GM19035 (cell line): ENCODE results near the gene CD52.
A peak's percentile ranks its signal among the peaks of the same experiment; 100 is the strongest.

Experiments used
- ATAC-seq: cut with Tn5 transposase; IDR thresholded peaks from one replicate; pipeline ENCODE4 v1.9.1; 2021; ENCODE audit not compliant: unreplicated experiment

CD52 gene

GRCh38 chr1:26352338-26352679, 34.6 kb downstream of the CD52 start:
- no peak for ATAC-seq

DNA sequence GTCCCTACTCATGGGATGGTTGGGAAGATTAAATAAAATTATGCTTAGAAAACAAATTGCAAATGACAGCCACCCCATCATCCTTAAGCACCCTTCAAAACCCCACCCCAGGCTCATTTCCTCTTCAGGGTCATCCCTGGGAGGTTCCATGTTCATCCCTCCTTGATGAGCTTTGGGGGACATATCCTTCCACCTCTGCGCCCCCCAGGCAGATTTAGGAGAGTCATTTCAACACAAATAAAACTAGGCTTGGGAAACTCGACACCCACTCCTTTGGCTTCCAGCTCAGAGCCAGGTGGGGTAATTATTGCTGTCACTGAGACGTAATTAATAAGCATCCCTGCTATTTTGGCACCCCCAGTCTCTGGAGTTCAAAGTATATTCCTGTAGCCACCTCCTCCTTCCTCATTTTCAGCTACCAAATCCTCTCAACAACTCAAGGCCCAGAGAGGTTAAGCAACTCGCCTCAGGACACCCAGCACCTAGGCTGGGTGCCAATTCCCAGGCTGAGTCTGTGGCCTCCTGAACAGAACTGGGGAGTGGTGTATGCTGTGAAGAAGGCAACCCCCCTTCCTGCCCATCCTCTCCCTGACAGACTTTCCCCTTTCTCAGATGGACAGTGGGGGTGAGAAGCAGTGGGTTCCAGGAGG, 35.6 kb downstream of the CD52 start:
- ATAC-seq, result no peak

- ATAC-seq, result no peak
Observed at GRCh38 chr1:26353976-26354820, 36.4 kb downstream of the CD52 start, which contains the start of gene CRYBG2. Gene CRYBG2, minus strand, starts transcription at chr1:26354130. Its CDS starts 7,473 bp downstream, at chr1:26346657.

DNA sequence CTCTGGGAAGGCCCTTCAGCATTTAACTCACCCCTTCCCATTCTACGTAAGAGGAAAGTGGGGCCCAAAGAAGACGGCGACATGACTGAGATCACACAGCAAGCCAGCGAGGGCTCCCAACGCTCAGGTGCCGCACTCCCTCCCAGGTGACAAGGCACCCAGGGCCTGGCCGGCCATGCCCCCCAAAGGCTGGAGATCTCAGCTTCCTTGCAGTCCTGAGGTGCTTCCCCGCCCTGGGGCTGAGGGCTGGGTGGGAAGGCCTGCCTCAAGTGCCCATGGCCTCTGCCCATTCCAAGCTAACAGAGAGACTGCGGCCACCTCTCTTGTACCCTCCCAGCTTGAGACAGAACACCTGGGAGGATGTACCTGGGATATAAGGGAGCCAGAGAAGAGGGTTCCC, 37.2 kb downstream of the CD52 start:
- no peak for ATAC-seq

DNA sequence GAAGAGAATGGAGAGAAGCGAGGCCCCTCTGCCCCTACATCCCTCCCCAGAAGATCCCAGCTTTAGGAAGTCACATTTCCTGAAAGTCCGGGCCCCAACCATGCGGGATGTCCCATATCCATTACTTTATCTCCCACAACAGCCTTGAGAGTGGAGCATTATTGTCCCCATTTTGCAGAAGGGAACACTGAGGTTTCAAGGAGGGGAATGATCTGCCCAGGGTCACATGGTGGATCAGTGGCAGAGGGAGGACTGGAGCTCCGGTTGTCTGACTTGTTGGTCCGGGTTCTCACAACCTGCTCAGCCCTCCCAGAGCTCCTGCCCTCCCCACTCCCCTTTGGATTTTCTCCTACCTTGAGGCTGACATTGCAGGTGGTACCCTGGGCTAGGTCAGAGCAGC, 38.3 kb downstream of the CD52 start:
- no peak for ATAC-seq

GRCh38 chr1:26357121-26357602, 39.4 kb downstream of the CD52 start:
- ATAC-seq, result no peak

DNA sequence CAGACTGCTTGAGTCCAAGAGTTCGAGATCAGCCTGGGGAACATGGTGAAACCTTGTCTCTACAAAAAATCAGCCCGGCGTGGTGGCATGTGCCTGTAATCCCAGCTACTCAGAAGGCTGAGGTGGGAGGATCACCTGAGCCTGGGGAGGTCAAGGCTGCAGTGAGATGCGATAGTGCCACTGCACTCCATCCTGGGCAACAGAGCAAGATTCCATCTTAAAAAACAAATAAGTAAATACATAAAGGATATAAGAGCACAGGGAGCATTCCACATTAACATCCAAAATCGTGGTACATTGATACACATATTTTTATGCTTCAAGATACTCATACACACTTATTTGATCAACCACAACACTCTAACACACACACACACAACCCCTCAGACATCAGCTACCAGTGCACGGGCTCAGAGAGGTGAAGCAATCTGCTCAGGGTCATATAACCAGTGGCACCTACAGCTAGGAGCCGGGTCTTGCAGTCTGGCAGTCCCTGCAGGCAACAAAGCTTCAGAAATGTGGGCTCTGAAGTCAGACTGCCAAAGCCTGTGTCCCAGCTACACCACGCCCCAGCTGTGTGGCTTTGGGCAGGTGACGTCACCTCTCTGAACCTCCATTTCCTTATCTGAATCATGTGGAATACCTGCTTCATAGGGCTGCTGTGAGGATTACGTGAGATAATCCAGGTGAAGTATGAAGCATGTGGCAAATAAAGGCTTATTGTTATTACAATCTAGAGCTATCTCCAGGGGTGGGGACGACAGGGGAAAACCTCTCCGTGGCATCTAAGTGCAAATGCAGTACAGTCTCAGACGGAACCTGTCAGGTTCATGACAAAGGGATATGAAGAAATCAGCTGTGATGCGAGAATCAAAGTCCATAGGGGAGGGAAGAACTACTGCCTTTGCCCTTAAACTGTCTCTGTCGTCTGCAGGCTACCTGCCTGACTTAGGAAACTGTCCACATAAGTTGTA, 40.9 kb downstream of the CD52 start:
- no peak for ATAC-seq

DNA sequence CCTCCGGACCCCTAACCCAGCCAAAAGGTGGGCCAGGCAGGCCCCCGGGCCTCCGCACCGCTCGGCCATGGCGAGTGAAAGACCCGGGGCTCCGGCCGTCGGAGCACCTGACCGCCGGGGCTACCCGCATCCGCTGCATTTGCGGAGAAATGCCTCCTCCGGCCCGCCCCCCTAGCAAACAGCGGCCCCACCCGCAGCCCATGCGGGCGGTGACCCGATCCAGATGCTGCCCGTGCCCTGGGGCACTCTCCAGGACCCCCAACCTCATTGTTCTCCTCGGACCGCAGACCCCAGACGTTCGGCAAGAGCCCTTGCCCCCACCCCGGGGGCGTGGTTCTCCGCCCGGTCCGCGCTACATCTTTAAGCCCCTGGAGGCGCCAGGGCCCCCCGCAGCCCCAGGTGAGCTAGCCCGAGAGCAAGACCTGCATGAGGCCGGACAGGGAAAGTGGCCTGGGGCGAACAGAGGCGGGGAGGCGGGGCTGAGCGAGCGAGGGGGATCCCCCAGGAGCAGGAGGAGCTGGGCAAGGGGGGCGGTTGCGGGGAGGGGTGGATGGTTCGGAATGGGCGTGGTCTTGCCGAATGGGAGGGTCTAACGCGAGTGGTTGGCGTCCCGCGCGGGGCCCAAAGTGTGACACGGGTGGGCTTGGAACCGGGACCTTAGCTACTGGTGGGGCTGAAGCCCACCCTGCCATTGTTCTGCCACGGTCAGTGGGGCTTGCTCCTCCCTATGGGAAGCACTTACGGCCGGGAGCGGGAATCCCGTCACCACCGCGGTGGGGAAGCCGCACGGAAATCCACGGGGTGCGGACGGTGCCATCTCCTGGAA, 42.4 kb downstream of the CD52 start:
- ATAC-seq, result no peak

DNA sequence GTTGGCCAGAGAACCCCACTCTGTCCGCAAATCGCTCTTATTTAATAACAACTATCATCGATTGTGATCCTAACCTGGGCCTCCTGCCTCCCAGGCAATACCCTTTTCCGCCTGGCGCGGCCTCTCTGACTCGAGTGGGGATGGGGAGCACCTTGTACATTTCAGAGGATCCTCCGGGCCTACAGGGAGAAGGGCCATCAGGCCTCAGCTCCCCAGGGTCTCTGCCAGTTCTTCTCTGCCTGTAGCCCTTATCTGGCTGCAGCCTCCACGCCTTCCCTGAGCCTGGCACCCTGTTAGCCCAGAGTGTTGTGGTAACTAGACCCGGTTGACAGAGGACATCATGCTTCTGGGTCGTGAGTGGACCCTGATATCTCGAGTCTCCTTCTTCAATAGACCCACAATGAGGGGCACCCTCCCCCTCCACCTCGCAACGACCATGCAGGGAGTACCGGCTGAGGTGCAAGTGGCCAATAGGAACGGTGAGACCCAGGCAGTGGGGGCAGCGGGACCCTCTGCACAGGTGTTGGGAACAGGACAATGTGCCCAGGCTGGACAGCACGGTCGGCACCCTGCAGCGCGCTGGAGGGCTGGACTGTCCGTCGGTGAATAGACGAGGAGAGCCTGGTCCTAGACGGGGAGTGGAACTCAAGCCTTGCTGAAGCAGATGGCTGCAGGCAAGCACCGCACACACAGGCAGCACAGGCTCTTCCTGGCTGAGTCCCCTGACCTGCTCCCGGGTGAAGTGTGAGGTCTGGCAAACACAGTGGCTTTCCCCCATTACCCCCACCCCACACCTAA, 43.2 kb downstream of the CD52 start:
- no peak for ATAC-seq

GRCh38 chr1:26361605-26362122, 43.9 kb downstream of the CD52 start:
- ATAC-seq, result no peak

- ATAC-seq, result no peak
Observed at GRCh38 chr1:26362331-26362730, 44.6 kb downstream of the CD52 start.

GRCh38 chr1:26363549-26364448, 46.0 kb downstream of the CD52 start:
- peak; percentile 50 for ATAC-seq

- no peak for ATAC-seq
Observed at GRCh38 chr1:26364956-26365355, 47.2 kb downstream of the CD52 start.

GRCh38 chr1:26367441-26367840, 49.7 kb downstream of the CD52 start:
- no peak for ATAC-seq

DNA sequence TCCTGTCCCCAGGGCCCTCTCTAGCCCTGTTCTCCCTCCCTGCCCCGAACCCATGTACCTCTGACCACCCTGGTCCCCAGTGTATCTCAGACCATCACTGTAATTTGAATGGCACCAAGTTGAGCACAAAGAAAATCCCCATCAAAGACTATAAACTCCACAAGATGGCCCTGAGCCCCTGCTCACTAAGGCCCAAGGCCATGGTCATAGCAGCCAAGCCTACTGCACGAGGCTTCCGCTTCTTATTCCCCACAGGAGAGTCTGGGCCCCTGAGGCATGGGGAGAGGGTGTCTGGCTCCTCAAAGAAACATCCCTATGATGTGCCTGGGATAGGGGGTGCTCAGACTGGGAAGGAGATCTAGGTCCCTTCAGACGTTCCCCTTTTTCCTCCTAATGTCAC, 50.2 kb downstream of the CD52 start:
- no peak for ATAC-seq

- ATAC-seq, result no peak
Observed at GRCh38 chr1:26368486-26368885, 50.7 kb downstream of the CD52 start.
